Heart right ventricle (tissue), 16 donors: ENCODE results near the gene TTC21A. TPM values are rescaled to one million over a fixed set of nuclear protein-coding genes. Genes with fewer than 3 reads are reported as not detected.
A peak's percentile ranks its signal among the peaks of the same experiment; 100 is the strongest.
"Not testable (repeated sequence)": the region's sequence is repeated elsewhere in the genome, so short reads cannot be mapped to it uniquely, and the experiment has no call there.

Experiments
- ATAC-seq, 8 donors: fragments of 200-7000 bp; cut with Tn5 transposase; one replicate each; pipeline ENCODE4 v1.9.1; 2020; ENCODE audit warnings: mild to moderate bottlenecking in 8 of 8, moderate library complexity in 8 of 8, moderate number of reproducible peaks in 1 of 8
- DNase-seq, 2 donors: peaks; one replicate each; pipeline ENCODE4 v3.0.0-alpha.2; 2020
- H3K27ac ChIP-seq, 10 donors: fragments of 200-600 bp; sonication (generic) in 2 of 10; one replicate each; pipeline versions ENCODE4 v1.5.0 to v1.8.0; 2020 to 2022; ENCODE audit warnings: mild to moderate bottlenecking in 3 of 10
- H3K27me3 ChIP-seq, 7 donors: fragments of 200-600 bp; one replicate each; pipeline ENCODE4 v1.8.0; 2021 to 2022; ENCODE audit warnings: mild to moderate bottlenecking in 2 of 7
- H3K36me3 ChIP-seq, 9 donors: fragments of 200-600 bp; sonication (generic) in 1 of 9; one replicate each; pipeline versions ENCODE4 v1.5.0 to v1.8.0; 2020 to 2022; ENCODE audit warnings: mild to moderate bottlenecking in 2 of 9
- H3K4me1 ChIP-seq, 9 donors: fragments of 200-600 bp; sonication (generic) in 1 of 9; one replicate each; pipeline versions ENCODE4 v1.5.0 to v1.8.0; 2020 to 2022; ENCODE audit warnings: mild to moderate bottlenecking in 4 of 9
- H3K4me3 ChIP-seq, 10 donors: fragments of 200-600 bp; sonication (generic) in 2 of 10; one replicate each; pipeline versions ENCODE4 v1.5.0 to v1.8.0; 2020 to 2022; ENCODE audit warnings: mild to moderate bottlenecking in 7 of 10, moderate library complexity in 2 of 10
- H3K9me3 ChIP-seq, 11 donors: fragments of 200-600 bp in 10 of 11; sonication (generic) in 2 of 11; one replicate each; pipeline versions ENCODE4 v1.5.0 to v1.8.0; 2013 to 2022; ENCODE audit warnings: mild to moderate bottlenecking in 2 of 11, control low read depth in 1 of 11, moderate library complexity in 1 of 11
- WGBS, 2 donors: extraction: QIAGEN DNeasy Blood & Tissue Kit; methylation state at CpG; one replicate each; pipeline ENCODE4 v1.1.7; 2013; ENCODE audit warnings: inconsistent platforms in 1 of 2; 5-methylcytosine and 5-hydroxymethylcytosine counted together
- intact Hi-C, 10 donors: fragments of 100-400 bp; cut with DNase I; formaldehyde crosslinking; loops; one replicate each; pipeline versions ENCODE4 v1.11.1 to v1.14.2; 2022
- long read RNA-seq, 3 donors: library from polyadenylated mRNA; unstranded; transcript quantifications; one replicate each; pipeline ENCODE4 v2.0.0, GENCODE V29; 2020 to 2021
- polyA plus RNA-seq, 2 donors: library from polyadenylated mRNA; stranded (reverse); fragments of 200-250 nt; gene quantifications; one replicate each; pipeline ENCODE4 v1.2.3, GENCODE V29; 2013
- total RNA-seq, 10 donors: library from RNA; stranded (reverse); fragmentation: NEBNext Ultra II Directional in 3 of 10; extraction: Animal tissue kit (Norgen Biotek cat#: 25700) in 3 of 10; gene quantifications; one replicate each; pipeline versions ENCODE4 v1.2.1 to v1.2.4, GENCODE V29; 2021 to 2023
- TF ChIP-seq, protein P1 (sequence below), 9 donors: fragments of 200-600 bp; sonication (generic) in 2 of 9; IDR thresholded peaks; one replicate each; pipeline versions ENCODE4 v1.5.0 to v1.8.0; 2021 to 2022; ENCODE audit warnings: antibody characterized with exemption in 9 of 9, mild to moderate bottlenecking in 5 of 9, moderate library complexity in 1 of 9
- donor health status: Arrhythmogenic right ventricular cardiomyopathy.
- donor health status: ischemic (EF 13 %, LVEDD 7.1; RV severe dilation, severe dysfunction).
- donor health status: healthy with polysubstance abuse.
- donor health status: DM: no; HTN: yes; CAD: no.
- donor health status: DM: no; HTN: no; CAD: no.
- donor health status: ischemic (EF 25% LVEDD 6.9; RV normal size, moderate dysfunction).
- donor health status: ischemic (EF 25% LVEDD 5.7; RV mildly dilated, moderate dysfunction).
- donor health status: healthy.
- donor health status: DM: yes; HTN: yes; CAD: no.
- donor health status: Ischemic cardiomyopathy.
- donor health status: ischemic (EF 35%, LVEDD 5.7; RV mildly dilated, moderate dysfunction).
- donor health status: nonischemic (EF 11% LVEDD 7.7; RV severe dilation, severe dysfunction).
- donor health status: DM: yes; HTN: yes; CAD: no.
- donor health status: PGD.
- donor health status: ischemic (EF 29% LVEDD 5.4; RV normal size, mild dysfunction).
- donor health status: nonischemic (EF 23%, LVEDD 6.1; RV moderate dilation, normal function).

The TTC21A gene
- total RNA-seq (1 to 10 TPM; 1.1 to 3.1 (median 1.5) TPM), polyA plus RNA-seq (1 to 10 TPM in 1 of 2 donors, under 1 TPM in 1; 0.80 to 7.5 TPM)
- long read RNA-seq, donor 1, partial matches to known transcripts = 1 of 3 reads
- long read RNA-seq, donor 1, other reads (novel, unspliced or antisense) = 1 of 3 reads
- long read RNA-seq, donor 2 = 0 reads
- long read RNA-seq, donor 3, partial matches to known transcripts = 0 of 2 reads
- long read RNA-seq, donor 3, other reads (novel, unspliced or antisense) = 2 of 2 reads

- Histone ChIP-seq H3K4me1 (peaks cover 24 to 54% (median 44%) of the 10 kb centered on the region in 9 donors), H3K4me3 (peak within 1 kb of the TSS; percentile 71 to 100 (median 94)), H3K27me3 (no peaks in the 10 kb centered on the region), H3K36me3 (peaks cover 0 to 9% (median 0%) of the 10 kb centered on the region in 9 donors), H3K27ac (peak within 1 kb of the TSS; percentile 90 to 99 (median 96)), H3K9me3 (no peaks in the 10 kb centered on the region)
- intact Hi-C loops = loop anchor here in 7 of 10 donors (2.0 to 10.0 kb wide), 6 partner anchors 71 to 277 kb away; partner anchors contain the start of gene SLC25A38 (in 1 of the 7)
- WGBS, 2 donors = 0 to 1% methylated on average over 70 to 74 of the region's 74 CpGs
- ATAC-seq = peak; percentile 89 to 95 (median 92)
- TF ChIP-seq, protein P1, sequence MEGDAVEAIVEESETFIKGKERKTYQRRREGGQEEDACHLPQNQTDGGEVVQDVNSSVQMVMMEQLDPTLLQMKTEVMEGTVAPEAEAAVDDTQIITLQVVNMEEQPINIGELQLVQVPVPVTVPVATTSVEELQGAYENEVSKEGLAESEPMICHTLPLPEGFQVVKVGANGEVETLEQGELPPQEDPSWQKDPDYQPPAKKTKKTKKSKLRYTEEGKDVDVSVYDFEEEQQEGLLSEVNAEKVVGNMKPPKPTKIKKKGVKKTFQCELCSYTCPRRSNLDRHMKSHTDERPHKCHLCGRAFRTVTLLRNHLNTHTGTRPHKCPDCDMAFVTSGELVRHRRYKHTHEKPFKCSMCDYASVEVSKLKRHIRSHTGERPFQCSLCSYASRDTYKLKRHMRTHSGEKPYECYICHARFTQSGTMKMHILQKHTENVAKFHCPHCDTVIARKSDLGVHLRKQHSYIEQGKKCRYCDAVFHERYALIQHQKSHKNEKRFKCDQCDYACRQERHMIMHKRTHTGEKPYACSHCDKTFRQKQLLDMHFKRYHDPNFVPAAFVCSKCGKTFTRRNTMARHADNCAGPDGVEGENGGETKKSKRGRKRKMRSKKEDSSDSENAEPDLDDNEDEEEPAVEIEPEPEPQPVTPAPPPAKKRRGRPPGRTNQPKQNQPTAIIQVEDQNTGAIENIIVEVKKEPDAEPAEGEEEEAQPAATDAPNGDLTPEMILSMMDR (IDR thresholded peaks at IDR 0.05) = peak in 3 of 9 donors; percentile 4 to 24 (median 5)
- peak; percentile 87 to 92 for DNase-seq
Measured at GRCh38 chr3:39107388-39108199, at the start of gene TTC21A, which contains the start of gene GORASP1. TTC21A (plus strand) TSS chr3:39107680; CDS start chr3:39107838, 158 bp downstream. GORASP1 (minus strand) TSS chr3:39107627; CDS start chr3:39107541, 86 bp downstream.

- H3K9me3 ChIP-seq, ATAC-seq, H3K27me3 ChIP-seq, H3K4me3 ChIP-seq, intact Hi-C loops, H3K4me1 ChIP-seq, H3K27ac ChIP-seq, DNase-seq: not testable (repeated sequence)
- H3K36me3 ChIP-seq = peaks cover 0 to 23% (median 0%) of the 10 kb centered on the region in 9 donors
- WGBS, 2 donors = 80 to 92% methylated on average over 2 of the region's 2 CpGs
Measured at GRCh38 chr3:39061228-39061627, 46.3 kb upstream of the TTC21A start.

GRCh38 chr3:39062180-39062579 lies 45.3 kb upstream of the TTC21A start:
- Histone ChIP-seq H3K27ac (no peak overlapping the region), H3K4me1 (peaks cover 0 to 3% (median 0%) of the 10 kb centered on the region in 9 donors), H3K9me3 (no peaks in the 10 kb centered on the region), H3K27me3 (no peaks in the 10 kb centered on the region), H3K4me3 (no peak overlapping the region), H3K36me3 (peaks cover 0 to 32% (median 8%) of the 10 kb centered on the region in 9 donors)
- DNase-seq (no peak), ATAC-seq (no peak)
- 77 to 86% methylated on average over 1 of the region's 1 CpG for WGBS, 2 donors
- TF ChIP-seq, protein P1 (IDR thresholded peaks at IDR 0.05) = no peak
- intact Hi-C loops = no loop called here

GRCh38 chr3:39063143-39063542 lies 44.3 kb upstream of the TTC21A start:
- H3K4me3 ChIP-seq = no peak overlapping the region
- peaks cover 0 to 42% (median 14%) of the 10 kb centered on the region in 9 donors for H3K36me3 ChIP-seq
- DNase-seq (no peak), ATAC-seq (no peak)
- TF ChIP-seq, protein P1 (IDR thresholded peaks at IDR 0.05) = no peak
- WGBS, 2 donors = 92 to 95% methylated on average over 3 of the region's 3 CpGs
- H3K9me3 ChIP-seq = no peaks in the 10 kb centered on the region
- H3K27ac ChIP-seq = no peak overlapping the region
- intact Hi-C loops = no loop called here
- H3K27me3 ChIP-seq = no peaks in the 10 kb centered on the region
- H3K4me1 ChIP-seq = peaks cover 0 to 3% (median 0%) of the 10 kb centered on the region in 9 donors
